Rectal smooth muscle tissue (tissue), 1 donor: Measurements from ENCODE around the gene SLC41A2.

Experiments
- H3K27ac ChIP-seq: one replicate; pipeline ENCODE4 v1.7.0; 2013; ENCODE audit warnings: low read depth, low read length, inconsistent platforms
- H3K27me3 ChIP-seq: one replicate; pipeline ENCODE4 v1.7.0; 2013; ENCODE audit warnings: low read length; ENCODE audit not compliant: control insufficient read depth, insufficient read depth
- H3K36me3 ChIP-seq: one replicate; pipeline ENCODE4 v1.7.0; 2013; ENCODE audit warnings: low read length; ENCODE audit not compliant: control insufficient read depth, insufficient read depth
- H3K4me1 ChIP-seq: one replicate; pipeline ENCODE4 v1.7.0; 2013; ENCODE audit warnings: low read length; ENCODE audit not compliant: control insufficient read depth, insufficient read depth
- H3K4me3 ChIP-seq: one replicate; pipeline ENCODE4 v1.7.0; 2013; ENCODE audit warnings: low read length
- H3K9ac ChIP-seq: one replicate; pipeline ENCODE4 v1.7.0; 2013; ENCODE audit warnings: low read length

The SLC41A2 gene

GRCh38 chr12:104976703-104977102 lies 18.6 kb upstream of the SLC41A2 start:
- Histone ChIP-seq H3K9ac (no peak overlapping the region), H3K4me1 (no peaks in the 10 kb centered on the region), H3K36me3 (no peaks in the 10 kb centered on the region), H3K27me3 (no peaks in the 10 kb centered on the region), H3K27ac (no peak overlapping the region), H3K4me3 (no peak overlapping the region)

- no peaks in the 10 kb centered on the region for H3K4me1 ChIP-seq
- no peak overlapping the region for H3K27ac ChIP-seq
- no peaks in the 10 kb centered on the region for H3K27me3 ChIP-seq
- H3K9ac ChIP-seq: no peak overlapping the region
- H3K36me3 ChIP-seq: no peaks in the 10 kb centered on the region
- H3K4me3 ChIP-seq: no peak overlapping the region
These were observed 17.7 kb upstream of the SLC41A2 start for GRCh38 chr12:104975587-104976343.

GRCh38 chr12:104974626-104975290 lies 16.7 kb upstream of the SLC41A2 start:
- Histone ChIP-seq H3K27me3 (no peaks in the 10 kb centered on the region), H3K4me1 (no peaks in the 10 kb centered on the region), H3K9ac (no peak overlapping the region), H3K27ac (no peak overlapping the region), H3K4me3 (no peak overlapping the region), H3K36me3 (no peaks in the 10 kb centered on the region)

GRCh38 chr12:104973250-104973649 lies 15.2 kb upstream of the SLC41A2 start:
- Histone ChIP-seq H3K36me3 (no peaks in the 10 kb centered on the region), H3K4me3 (no peak overlapping the region), H3K27me3 (no peaks in the 10 kb centered on the region), H3K4me1 (no peaks in the 10 kb centered on the region), H3K9ac (no peak overlapping the region), H3K27ac (no peak overlapping the region)

- Histone ChIP-seq H3K4me1 (no peaks in the 10 kb centered on the region), H3K36me3 (no peaks in the 10 kb centered on the region), H3K9ac (no peak overlapping the region), H3K27me3 (no peaks in the 10 kb centered on the region), H3K27ac (no peak overlapping the region), H3K4me3 (no peak overlapping the region)
These were observed 13.2 kb upstream of the SLC41A2 start for GRCh38 chr12:104971306-104971705.

- no peaks in the 10 kb centered on the region for H3K36me3 ChIP-seq
- no peak overlapping the region for H3K27ac ChIP-seq
- no peaks in the 10 kb centered on the region for H3K27me3 ChIP-seq
- no peak overlapping the region for H3K4me3 ChIP-seq
- H3K4me1 ChIP-seq: no peaks in the 10 kb centered on the region
- no peak overlapping the region for H3K9ac ChIP-seq
These were observed 11.3 kb upstream of the SLC41A2 start for GRCh38 chr12:104969343-104969742.

- Histone ChIP-seq H3K4me1 (no peaks in the 10 kb centered on the region), H3K27ac (no peak overlapping the region), H3K27me3 (no peaks in the 10 kb centered on the region), H3K4me3 (no peak overlapping the region), H3K9ac (no peak overlapping the region), H3K36me3 (no peaks in the 10 kb centered on the region)
These were observed 8.6 kb upstream of the SLC41A2 start for GRCh38 chr12:104966677-104967076.

- H3K9ac ChIP-seq: no peak overlapping the region
- H3K4me1 ChIP-seq: no peaks in the 10 kb centered on the region
- H3K27me3 ChIP-seq: no peaks in the 10 kb centered on the region
- no peak overlapping the region for H3K27ac ChIP-seq
- no peak overlapping the region for H3K4me3 ChIP-seq
- H3K36me3 ChIP-seq: no peaks in the 10 kb centered on the region
These were observed 6.7 kb upstream of the SLC41A2 start for GRCh38 chr12:104964856-104965205.

GRCh38 chr12:104964167-104964855 lies 6.2 kb upstream of the SLC41A2 start:
- H3K4me1 ChIP-seq: no peaks in the 10 kb centered on the region
- H3K9ac ChIP-seq: no peak overlapping the region
- no peaks in the 10 kb centered on the region for H3K27me3 ChIP-seq
- no peak overlapping the region for H3K4me3 ChIP-seq
- H3K27ac ChIP-seq: no peak overlapping the region
- H3K36me3 ChIP-seq: no peaks in the 10 kb centered on the region

- H3K4me3 ChIP-seq: no peak overlapping the region
- no peak overlapping the region for H3K9ac ChIP-seq
- no peaks in the 10 kb centered on the region for H3K36me3 ChIP-seq
- H3K4me1 ChIP-seq: no peaks in the 10 kb centered on the region
- H3K27me3 ChIP-seq: no peaks in the 10 kb centered on the region
- no peak overlapping the region for H3K27ac ChIP-seq
These were observed 5.7 kb upstream of the SLC41A2 start for GRCh38 chr12:104963757-104964156.

GRCh38 chr12:104960464-104960863 lies 2.4 kb upstream of the SLC41A2 start:
- Histone ChIP-seq H3K27me3 (no peaks in the 10 kb centered on the region), H3K27ac (no peak overlapping the region), H3K4me3 (no peak overlapping the region), H3K9ac (no peak overlapping the region), H3K4me1 (no peaks in the 10 kb centered on the region), H3K36me3 (no peaks in the 10 kb centered on the region)

- no peak overlapping the region for H3K9ac ChIP-seq
- no peaks in the 10 kb centered on the region for H3K36me3 ChIP-seq
- no peaks in the 10 kb centered on the region for H3K4me1 ChIP-seq
- no peak overlapping the region for H3K4me3 ChIP-seq
- no peaks in the 10 kb centered on the region for H3K27me3 ChIP-seq
- no peak overlapping the region for H3K27ac ChIP-seq
These were observed 1.3 kb upstream of the SLC41A2 start for GRCh38 chr12:104959335-104959841.
